GM19455 (cell line): ENCODE data around the gene MYORG.
"Not testable (repeated sequence)": the region's sequence is repeated elsewhere in the genome, so short reads cannot be mapped to it uniquely, and the experiment has no call there.

Experiments
- ATAC-seq: cut with Tn5 transposase; IDR thresholded peaks from one replicate; pipeline ENCODE4 v1.9.1; 2021; ENCODE audit not compliant: unreplicated experiment

MYORG gene

GRCh38 chr9:34370335-34370969 is 6.2 kb downstream of the MYORG start:
- ATAC-seq = no peak

GRCh38 chr9:34369636-34370035 is 7.1 kb downstream of the MYORG start:
- ATAC-seq = no peak

GRCh38 chr9:34368796-34369195 is 7.9 kb downstream of the MYORG start:
- ATAC-seq = not testable (repeated sequence)

- ATAC-seq = not testable (repeated sequence)
Observed at GRCh38 chr9:34367751-34368410, 8.8 kb downstream of the MYORG start.

GRCh38 chr9:34366365-34366764 is 10.3 kb downstream of the MYORG start:
- no peak for ATAC-seq

GRCh38 chr9:34365282-34365681 is 11.4 kb downstream of the MYORG start:
- ATAC-seq = no peak

- no peak for ATAC-seq
Observed at GRCh38 chr9:34363619-34364351, 12.9 kb downstream of the MYORG start.

- no peak for ATAC-seq
Observed at GRCh38 chr9:34362614-34363214, 14.0 kb downstream of the MYORG start.

GRCh38 chr9:34352957-34353356 is 23.7 kb downstream of the MYORG start:
- not testable (repeated sequence) for ATAC-seq

- ATAC-seq = not testable (repeated sequence)
Observed at GRCh38 chr9:34352122-34352652, 24.5 kb downstream of the MYORG start.

- ATAC-seq = no peak
Observed at GRCh38 chr9:34349324-34349723, 27.4 kb downstream of the MYORG start.

- no peak for ATAC-seq
Observed at GRCh38 chr9:34347800-34348158, 28.9 kb downstream of the MYORG start.

GRCh38 chr9:34346873-34347799 is 29.6 kb downstream of the MYORG start:
- no peak for ATAC-seq

- ATAC-seq = no peak
Observed at GRCh38 chr9:34343605-34344004, 33.1 kb downstream of the MYORG start.

GRCh38 chr9:34343090-34343489 is 33.6 kb downstream of the MYORG start:
- ATAC-seq = no peak

- no peak for ATAC-seq
Observed at GRCh38 chr9:34341659-34342295, 34.9 kb downstream of the MYORG start.

GRCh38 chr9:34338665-34339385 is 37.9 kb downstream of the MYORG start:
- no peak for ATAC-seq

- ATAC-seq = not testable (repeated sequence)
Observed at GRCh38 chr9:34338079-34338478, 38.6 kb downstream of the MYORG start.

GRCh38 chr9:34337403-34337802 is 39.3 kb downstream of the MYORG start:
- ATAC-seq = no peak
